Gastrocnemius medialis (tissue), 4 donors: ENCODE results near the gene MTAP. TPM values are rescaled to one million over a fixed set of nuclear protein-coding genes. Genes with fewer than 3 reads are reported as not detected.

Source experiments
- ATAC-seq, 2 donors: fragments of 150-250 bp; one replicate each; pipeline ENCODE4 v1.9.1; 2016
- DNase-seq, 2 donors: peaks; one replicate each; pipeline ENCODE4 v3.0.0-alpha.2; 2019
- H3K27ac ChIP-seq, 4 donors: fragments of 200-600 bp; sonication (generic); 1 replicate in 1 of 4; 2 replicates in 3 of 4; pipeline ENCODE4 v1.5.1; 2016 to 2018; ENCODE audit warnings: mild to moderate bottlenecking in 2 of 4, moderate library complexity in 1 of 4
- H3K27me3 ChIP-seq, 3 donors: fragments of 200-600 bp; sonication (generic) in 2 of 3; 1 replicate in 1 of 3; 2 replicates in 2 of 3; pipeline versions ENCODE4 v1.5.1 to v1.6.0; 2016 to 2019; ENCODE audit warnings: mild to moderate bottlenecking in 1 of 3, moderate library complexity in 1 of 3
- H3K36me3 ChIP-seq, 2 donors: fragments of 200-600 bp; sonication (generic) in 1 of 2; one replicate each; pipeline ENCODE4 v1.5.1; 2017 to 2018
- H3K4me1 ChIP-seq, 2 donors: fragments of 200-600 bp; sonication (generic) in 1 of 2; one replicate each; pipeline ENCODE4 v1.5.1; 2016 to 2017; ENCODE audit warnings: mild to moderate bottlenecking in 2 of 2
- H3K4me3 ChIP-seq, 4 donors: fragments of 200-600 bp; sonication (generic) in 3 of 4; 1 replicate in 1 of 4; 2 replicates in 3 of 4; pipeline ENCODE4 v1.5.1; 2016 to 2019; ENCODE audit warnings: mild to moderate bottlenecking in 2 of 4
- H3K9me3 ChIP-seq, 3 donors: fragments of 200-600 bp; sonication (generic) in 2 of 3; 1 replicate in 1 of 3; 2 replicates in 2 of 3; pipeline ENCODE4 v1.5.1; 2016 to 2019
- POLR2A ChIP-seq, 2 donors: fragments of 450-650 bp; IDR thresholded peaks; one replicate each; pipeline ENCODE4 v1.6.1; 2017; ENCODE audit warnings: antibody characterized with exemption in 2 of 2, mild to moderate bottlenecking in 2 of 2, moderate library complexity in 2 of 2
- in situ Hi-C, 4 donors: fragments of 200-750 bp; cut with MboI; loops; one replicate each; pipeline versions ENCODE4 v1.15.0 to v1.8.0; 2017; ENCODE audit warnings: low sequenced_read_pairs in 4 of 4
- intact Hi-C: fragments of 100-400 bp; cut with DNase I; formaldehyde crosslinking; loops from one replicate; pipeline ENCODE4 v1.15.1; 2023; ENCODE audit warnings: low total_unique reads
- total RNA-seq, 4 donors: library from RNA; depleted of rRNA; stranded (reverse); fragments of >200 nt; gene quantifications; one replicate each; pipeline versions ENCODE4 v1.1.0 to v1.2.3, GENCODE V29; 2016
- TF ChIP-seq, protein P1 (sequence below), 5 experiments: fragments of 450-650 bp in 3 of 5; fragments of 200-600 bp in 2 of 5; sonication (generic) in 2 of 5; IDR thresholded peaks in 4 of 5; conservative IDR thresholded peaks in 1 of 5; 1 replicate in 4 of 5; 2 replicates in 1 of 5; pipeline ENCODE4 v1.5.1; 2016 to 2019; ENCODE audit warnings: antibody characterized with exemption in 5 of 5, mild to moderate bottlenecking in 3 of 5, moderate library complexity in 3 of 5

MTAP gene
- total RNA-seq, 4 donors from 2014 or later: 6.2 to 11.0 (median 9.4) TPM

DNA sequence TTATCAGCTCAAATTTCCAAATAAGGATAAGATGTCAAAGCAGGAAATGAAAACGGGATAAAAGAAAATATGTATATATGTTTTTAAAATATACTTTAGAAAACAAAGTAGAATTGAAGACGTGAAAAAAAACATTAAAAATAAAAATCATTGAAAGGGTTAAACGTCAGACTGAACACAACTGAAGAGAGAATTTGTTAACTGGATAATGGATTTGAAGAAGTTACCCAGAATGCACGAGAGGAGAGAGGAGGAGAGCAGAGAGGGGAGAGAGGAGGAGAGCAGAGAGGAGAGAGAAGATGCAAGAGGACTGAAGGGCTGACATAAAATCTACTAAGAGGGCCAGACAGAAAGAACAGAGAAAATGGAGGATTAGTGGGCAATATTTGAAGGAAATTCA lies 103.8 kb downstream of the MTAP start:
- no peak for TF ChIP-seq POLR2A (IDR thresholded peaks at IDR 0.05)
- TF ChIP-seq, protein P1, sequence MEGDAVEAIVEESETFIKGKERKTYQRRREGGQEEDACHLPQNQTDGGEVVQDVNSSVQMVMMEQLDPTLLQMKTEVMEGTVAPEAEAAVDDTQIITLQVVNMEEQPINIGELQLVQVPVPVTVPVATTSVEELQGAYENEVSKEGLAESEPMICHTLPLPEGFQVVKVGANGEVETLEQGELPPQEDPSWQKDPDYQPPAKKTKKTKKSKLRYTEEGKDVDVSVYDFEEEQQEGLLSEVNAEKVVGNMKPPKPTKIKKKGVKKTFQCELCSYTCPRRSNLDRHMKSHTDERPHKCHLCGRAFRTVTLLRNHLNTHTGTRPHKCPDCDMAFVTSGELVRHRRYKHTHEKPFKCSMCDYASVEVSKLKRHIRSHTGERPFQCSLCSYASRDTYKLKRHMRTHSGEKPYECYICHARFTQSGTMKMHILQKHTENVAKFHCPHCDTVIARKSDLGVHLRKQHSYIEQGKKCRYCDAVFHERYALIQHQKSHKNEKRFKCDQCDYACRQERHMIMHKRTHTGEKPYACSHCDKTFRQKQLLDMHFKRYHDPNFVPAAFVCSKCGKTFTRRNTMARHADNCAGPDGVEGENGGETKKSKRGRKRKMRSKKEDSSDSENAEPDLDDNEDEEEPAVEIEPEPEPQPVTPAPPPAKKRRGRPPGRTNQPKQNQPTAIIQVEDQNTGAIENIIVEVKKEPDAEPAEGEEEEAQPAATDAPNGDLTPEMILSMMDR (IDR thresholded peaks at IDR 0.05 in 4 of 5, conservative IDR thresholded peaks at IDR 0.05 in 1 of 5): no peak
- Histone ChIP-seq H3K4me1 (no peaks in the 10 kb centered on the region), H3K27me3 (no peaks in the 10 kb centered on the region), H3K36me3 (no peaks in the 10 kb centered on the region), H3K27ac (no peak overlapping the region), H3K9me3 (peaks cover 0 to 2% (median 0%) of the 10 kb centered on the region in 3 donors), H3K4me3 (no peak overlapping the region)
- intact Hi-C loops: no loop called here
- in situ Hi-C loops: no loop called here
- DNase-seq (no peak), ATAC-seq (no peak)

DNA sequence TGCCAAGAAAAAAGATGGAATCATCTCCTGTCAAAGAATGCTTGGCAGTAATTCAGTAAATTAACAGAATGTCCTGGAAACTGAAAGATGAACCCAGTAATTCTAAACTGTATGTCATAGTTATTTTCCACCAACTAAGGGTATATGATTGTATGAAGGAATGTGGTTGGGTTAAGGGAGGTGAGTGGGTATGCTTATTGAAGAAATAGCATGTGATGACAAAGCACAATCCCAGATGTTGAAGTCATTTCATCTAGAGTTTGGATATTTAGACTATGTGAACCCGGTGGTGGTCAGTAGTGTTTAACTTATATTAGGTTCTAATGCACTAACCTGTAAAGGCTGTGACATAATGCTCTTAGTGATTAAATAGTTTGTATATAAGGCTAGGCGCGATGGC lies 104.4 kb downstream of the MTAP start:
- Histone ChIP-seq H3K36me3 (no peaks in the 10 kb centered on the region), H3K27ac (no peak overlapping the region), H3K27me3 (no peaks in the 10 kb centered on the region), H3K9me3 (peaks cover 0 to 2% (median 0%) of the 10 kb centered on the region in 3 donors), H3K4me1 (no peaks in the 10 kb centered on the region), H3K4me3 (no peak overlapping the region)
- in situ Hi-C loops (no loop called here), intact Hi-C loops (no loop called here)
- ATAC-seq (no peak), DNase-seq (no peak)
- no peak for TF ChIP-seq POLR2A (IDR thresholded peaks at IDR 0.05)
- TF ChIP-seq, protein P1 (IDR thresholded peaks at IDR 0.05 in 4 of 5, conservative IDR thresholded peaks at IDR 0.05 in 1 of 5): no peak

DNA sequence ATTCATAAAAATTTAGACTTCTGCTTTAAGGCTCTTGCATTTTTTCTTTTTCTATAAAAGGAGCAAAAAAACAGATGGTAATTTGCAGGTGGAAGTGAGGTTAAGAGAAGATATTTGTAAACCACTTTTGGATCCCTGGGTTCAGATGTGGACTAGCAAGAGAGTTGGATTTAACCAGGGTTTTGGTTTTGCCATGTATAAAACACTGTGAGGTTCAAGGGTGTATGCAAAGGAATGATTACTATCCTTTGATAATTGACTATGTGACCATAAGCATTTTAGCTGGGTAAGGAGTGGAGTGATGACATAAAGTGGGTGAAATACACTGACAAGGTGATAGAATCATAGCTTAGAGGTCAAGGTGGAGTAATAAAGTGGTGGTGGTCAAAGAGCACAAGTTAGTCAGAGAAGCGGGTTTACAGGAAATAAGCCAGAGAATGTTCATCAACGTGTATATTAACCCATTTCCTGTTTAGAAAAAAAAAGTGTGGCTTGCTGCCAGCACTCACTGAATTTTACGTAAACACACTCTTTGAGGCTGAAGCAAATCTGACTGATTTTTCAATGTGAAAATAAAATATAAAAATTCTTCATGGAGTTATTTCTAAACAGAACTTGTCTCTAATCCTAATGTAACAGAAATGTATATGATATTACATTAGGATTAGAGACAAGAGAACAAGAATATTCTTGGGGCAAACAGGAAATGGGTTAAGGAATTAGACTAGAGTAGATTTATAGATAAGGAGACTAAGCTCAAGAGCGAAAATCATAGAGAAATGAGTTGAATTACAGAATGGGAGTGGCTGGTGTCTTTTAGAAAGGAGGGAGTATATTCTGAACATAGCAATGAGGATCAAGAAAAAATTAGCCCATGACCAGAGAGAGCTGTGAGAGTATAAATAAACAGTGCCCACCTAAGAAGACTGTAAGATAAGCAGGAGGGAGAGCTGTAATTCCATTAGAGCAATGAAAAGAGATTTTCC lies 117.2 kb downstream of the MTAP start:
- H3K4me3 ChIP-seq: no peak overlapping the region
- intact Hi-C loops (no loop called here), in situ Hi-C loops (no loop called here)
- ATAC-seq: no peak
- H3K4me1 ChIP-seq: no peaks in the 10 kb centered on the region
- DNase-seq: no peak
- no peak for TF ChIP-seq POLR2A (IDR thresholded peaks at IDR 0.05)
- TF ChIP-seq, protein P1 (IDR thresholded peaks at IDR 0.05 in 4 of 5, conservative IDR thresholded peaks at IDR 0.05 in 1 of 5): no peak
- H3K9me3 ChIP-seq: no peaks in the 10 kb centered on the region
- H3K27ac ChIP-seq: no peak overlapping the region
- no peaks in the 10 kb centered on the region for H3K27me3 ChIP-seq
- H3K36me3 ChIP-seq: no peaks in the 10 kb centered on the region

DNA sequence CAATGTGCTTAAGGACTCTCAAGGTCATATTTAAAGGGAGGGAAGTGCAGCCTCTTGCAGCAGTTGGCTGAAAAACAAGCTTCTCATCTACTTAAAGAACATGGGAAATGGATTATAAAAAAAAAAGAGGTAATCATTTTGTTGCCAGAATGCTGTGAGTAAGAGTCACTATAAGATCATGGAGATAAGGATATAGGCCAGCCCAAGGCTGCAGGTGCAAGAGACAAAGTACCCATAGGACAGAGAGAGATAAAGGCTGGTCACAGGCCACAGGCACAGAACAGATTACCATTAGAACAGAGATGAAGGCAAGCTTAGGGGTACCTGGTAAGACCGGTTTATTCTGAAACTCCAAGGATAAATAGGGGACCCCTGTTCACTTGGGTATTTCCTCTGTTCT lies 121.3 kb downstream of the MTAP start:
- in situ Hi-C loops: no loop called here

More for the DNA sequence above, 121.3 kb downstream of the MTAP start:
- intact Hi-C loops: no loop called here
- TF ChIP-seq POLR2A (IDR thresholded peaks at IDR 0.05): no peak
- TF ChIP-seq, protein P1 (IDR thresholded peaks at IDR 0.05 in 4 of 5, conservative IDR thresholded peaks at IDR 0.05 in 1 of 5): no peak
- Histone ChIP-seq H3K9me3 (no peaks in the 10 kb centered on the region), H3K4me3 (no peak overlapping the region), H3K4me1 (no peaks in the 10 kb centered on the region), H3K27me3 (no peaks in the 10 kb centered on the region), H3K27ac (no peak overlapping the region), H3K36me3 (no peaks in the 10 kb centered on the region)
- DNase-seq (no peak), ATAC-seq (no peak)
